AG08395 (cell line): ENCODE results near the gene RAB3D.
A peak's percentile ranks its signal among the peaks of the same experiment; 100 is the strongest.
"Not testable (repeated sequence)": the region's sequence is repeated elsewhere in the genome, so short reads cannot be mapped to it uniquely, and the experiment has no call there.

ENCODE experiments used
- DNase-seq: peaks from one replicate; pipeline ENCODE4 v3.0.0; 2012; ENCODE audit warnings: mixed read lengths, low spot score

Gene RAB3D, protein sequence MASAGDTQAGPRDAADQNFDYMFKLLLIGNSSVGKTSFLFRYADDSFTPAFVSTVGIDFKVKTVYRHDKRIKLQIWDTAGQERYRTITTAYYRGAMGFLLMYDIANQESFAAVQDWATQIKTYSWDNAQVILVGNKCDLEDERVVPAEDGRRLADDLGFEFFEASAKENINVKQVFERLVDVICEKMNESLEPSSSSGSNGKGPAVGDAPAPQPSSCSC

GRCh38 chr19:11339254-11340098 is at the start of gene RAB3D:
RAB3D (minus strand) TSS chr19:11339657; CDS start chr19:11337399, 2,258 bp downstream.
- peak; percentile 97 for DNase-seq

GRCh38 chr19:11387162-11388034 is 47.9 kb upstream of the RAB3D start:
- DNase-seq = no peak

DNA sequence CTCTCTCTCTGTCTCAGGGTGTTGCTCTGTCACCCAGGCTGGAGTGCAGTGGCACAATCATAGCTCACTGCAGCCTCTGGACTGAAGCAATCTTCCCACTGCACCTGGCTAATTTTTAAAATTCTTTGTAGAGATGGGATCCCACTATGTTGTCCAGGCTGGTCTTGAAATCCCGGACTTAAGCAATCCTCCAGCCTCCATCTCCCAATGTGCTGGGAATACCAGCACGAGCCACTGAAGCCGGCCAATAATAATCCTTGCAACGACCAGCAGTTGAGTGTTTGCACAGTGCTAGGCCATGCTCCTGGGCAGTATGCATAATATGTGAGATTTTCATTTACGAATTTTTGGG is 45.3 kb upstream of the RAB3D start:
- DNase-seq = no peak

GRCh38 chr19:11383706-11384048 is 44.2 kb upstream of the RAB3D start:
- DNase-seq = no peak

GRCh38 chr19:11382898-11383705 is 43.6 kb upstream of the RAB3D start:
- DNase-seq = peak; percentile 44

DNA sequence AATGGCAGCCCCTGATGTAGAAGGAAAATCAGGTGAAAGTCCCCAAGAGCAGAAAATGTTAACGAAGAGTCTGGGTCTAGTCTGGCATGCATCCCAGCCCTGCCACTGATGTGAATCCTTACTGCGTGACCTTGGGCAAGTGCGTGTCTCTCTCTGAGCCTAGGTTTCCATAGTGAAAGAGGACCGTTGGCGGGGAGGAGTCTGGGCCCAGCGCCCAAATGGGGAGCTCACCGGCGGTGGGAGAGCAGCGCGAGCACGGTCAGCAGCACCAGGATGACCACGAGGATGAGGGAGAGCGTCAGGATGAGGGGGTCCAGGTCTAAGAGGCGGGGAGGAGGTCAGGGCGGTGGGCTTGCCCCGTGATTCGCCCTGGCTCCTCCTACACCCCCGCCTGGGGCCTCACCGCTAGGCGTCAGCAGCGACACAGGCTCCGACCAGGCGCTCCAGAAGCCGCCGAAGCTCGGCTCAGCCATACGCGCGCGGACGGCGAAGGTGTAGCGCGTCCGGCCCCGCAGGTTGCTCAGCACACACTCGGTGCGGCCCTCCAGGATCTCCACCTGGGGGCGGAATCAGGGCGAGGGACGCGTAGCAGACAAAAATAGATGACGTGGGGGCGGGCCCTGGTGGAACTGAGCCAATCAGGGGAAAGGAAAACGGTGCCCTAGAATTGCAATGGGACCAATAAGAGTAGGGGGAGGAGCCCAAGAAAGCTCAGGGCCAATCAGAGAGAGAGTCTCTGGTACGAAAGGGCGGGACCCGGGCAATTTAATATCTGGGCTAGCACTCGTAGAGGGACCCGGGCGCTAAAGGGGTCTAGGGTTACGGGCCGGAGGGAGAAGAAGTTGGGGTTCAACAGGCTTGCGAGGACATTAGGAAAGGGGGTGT is 41.4 kb upstream of the RAB3D start:
- DNase-seq = peak; percentile 99

DNA sequence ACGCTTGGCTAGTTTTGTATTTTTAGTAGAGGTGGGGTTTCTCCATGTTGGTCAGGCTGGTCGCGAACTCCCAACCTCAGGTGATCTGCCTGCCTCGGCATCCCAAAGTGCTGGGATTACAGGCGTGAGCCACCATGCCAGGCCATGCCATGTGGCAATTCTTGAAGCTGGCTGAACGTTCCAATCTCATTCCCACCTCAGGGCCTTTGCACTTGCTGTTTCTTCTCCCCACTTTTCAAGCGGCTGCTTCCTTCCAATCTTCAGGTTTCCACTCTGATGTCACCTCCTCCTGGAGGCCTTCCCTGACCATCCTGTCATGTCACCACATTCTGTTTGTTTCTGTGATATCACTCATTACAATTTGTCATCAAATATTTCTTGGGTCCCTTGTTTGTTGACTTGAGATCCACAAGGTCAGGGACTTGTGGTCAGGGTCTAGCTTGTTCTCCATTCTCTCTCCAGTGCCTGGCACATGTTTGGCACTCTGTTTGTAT is 40.4 kb upstream of the RAB3D start:
- DNase-seq = no peak

- DNase-seq = not testable (repeated sequence)
Measured at GRCh38 chr19:11379269-11379845, 39.9 kb upstream of the RAB3D start.

DNA sequence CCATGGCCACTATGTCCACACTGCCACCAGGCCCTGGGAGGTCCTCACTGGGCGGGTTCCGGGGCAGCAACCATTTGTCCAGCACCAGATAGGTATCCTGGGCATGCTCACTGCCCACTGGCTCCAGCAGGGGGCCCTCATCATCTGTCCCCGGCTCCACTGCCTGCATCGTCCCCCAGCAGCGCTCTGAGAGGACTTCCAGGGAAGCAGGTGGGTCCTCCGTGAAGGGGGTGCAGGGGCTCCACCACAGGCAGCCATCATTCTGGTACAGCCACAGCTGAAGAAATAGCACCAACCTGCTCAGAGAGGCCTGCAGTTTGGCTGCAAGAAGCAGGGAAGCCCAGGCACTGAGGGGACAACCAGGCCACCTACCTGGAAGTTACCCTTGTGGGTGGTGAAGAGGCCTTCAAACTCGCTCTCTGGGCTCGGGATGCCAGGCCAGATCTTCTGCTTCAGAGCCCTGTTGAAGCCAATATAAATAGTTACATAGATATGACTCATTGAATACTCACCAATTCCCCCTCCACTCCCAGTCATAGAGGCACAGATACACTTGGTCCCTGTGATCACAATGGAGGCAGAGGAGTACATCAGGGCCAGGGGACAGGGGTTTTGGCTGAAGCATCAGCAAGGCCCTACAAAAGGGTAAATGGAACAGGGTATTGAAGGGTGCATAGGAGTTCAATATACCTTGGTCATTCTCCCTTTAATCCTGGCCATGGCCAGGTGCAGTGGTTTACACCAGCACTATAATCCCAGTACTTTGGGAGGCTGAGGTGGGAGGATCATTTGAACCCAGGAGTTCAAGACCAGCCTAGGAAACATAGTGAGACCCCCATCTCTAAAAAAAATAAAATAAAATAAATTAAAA is 39.1 kb upstream of the RAB3D start:
- DNase-seq = peak; percentile 83

DNA sequence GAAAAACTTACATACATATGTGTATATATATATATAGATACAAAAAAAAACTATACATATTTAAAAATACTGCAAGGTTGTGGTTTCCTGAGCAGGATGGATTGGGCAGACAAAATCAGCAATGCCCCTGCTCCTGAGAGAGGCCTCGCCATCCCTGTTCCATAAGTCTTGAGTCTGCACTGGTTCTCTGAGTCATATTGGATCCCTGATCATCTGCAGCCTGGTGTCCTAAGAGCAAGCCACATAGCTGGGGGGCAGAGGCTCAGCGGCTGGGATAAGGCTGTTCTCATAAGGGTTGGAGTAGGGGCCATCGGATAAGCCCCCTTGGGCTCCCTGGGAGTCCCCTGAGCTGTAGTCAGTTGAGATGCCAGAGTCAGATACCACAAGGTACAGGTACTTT is 38.3 kb upstream of the RAB3D start:
- DNase-seq = no peak

GRCh38 chr19:11377237-11377636 is 37.8 kb upstream of the RAB3D start:
- DNase-seq = peak; percentile 64

DNA sequence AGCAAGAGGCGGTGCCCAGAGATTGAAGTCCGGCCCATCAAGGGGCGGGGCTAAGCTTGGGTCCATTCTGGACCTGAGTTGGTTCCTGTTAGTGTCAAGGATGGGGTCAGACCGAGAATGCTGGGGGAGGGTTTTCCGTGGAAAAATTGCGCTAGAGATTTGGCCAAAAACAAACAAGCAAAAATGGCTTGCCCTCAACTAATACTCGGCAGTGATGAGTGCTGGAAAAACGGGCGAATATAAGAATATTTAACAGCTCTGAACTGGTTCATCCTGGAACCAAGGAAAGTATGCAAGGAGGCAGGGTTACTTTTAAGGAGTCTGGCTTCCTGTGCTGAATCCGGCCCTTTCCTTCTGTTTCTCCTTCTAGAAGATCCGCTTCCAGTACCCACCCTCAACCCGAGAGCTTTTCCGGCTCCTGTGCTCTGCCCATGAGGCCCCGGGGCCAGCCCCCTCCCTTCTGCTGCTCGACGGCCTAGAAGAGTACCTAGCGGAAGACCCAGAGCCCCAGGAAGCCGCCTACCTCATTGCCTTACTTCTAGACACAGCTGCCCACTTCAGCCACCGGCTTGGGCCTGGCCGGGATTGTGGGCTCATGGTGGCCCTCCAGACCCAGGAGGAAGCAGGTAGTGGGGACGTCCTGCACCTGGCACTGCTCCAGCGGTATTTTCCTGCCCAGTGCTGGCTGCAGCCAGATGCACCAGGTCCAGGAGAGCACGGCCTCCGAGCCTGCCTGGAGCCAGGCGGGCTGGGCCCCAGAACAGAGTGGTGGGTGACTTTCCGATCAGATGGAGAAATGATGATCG is 35.9 kb upstream of the RAB3D start:
- DNase-seq = no peak

- DNase-seq = peak; percentile 100
Measured at GRCh38 chr19:11374433-11375142, 35.1 kb upstream of the RAB3D start, which contains the start of gene SWSAP1. SWSAP1 (plus strand) TSS chr19:11374666; CDS start chr19:11374681, 15 bp downstream.

DNA sequence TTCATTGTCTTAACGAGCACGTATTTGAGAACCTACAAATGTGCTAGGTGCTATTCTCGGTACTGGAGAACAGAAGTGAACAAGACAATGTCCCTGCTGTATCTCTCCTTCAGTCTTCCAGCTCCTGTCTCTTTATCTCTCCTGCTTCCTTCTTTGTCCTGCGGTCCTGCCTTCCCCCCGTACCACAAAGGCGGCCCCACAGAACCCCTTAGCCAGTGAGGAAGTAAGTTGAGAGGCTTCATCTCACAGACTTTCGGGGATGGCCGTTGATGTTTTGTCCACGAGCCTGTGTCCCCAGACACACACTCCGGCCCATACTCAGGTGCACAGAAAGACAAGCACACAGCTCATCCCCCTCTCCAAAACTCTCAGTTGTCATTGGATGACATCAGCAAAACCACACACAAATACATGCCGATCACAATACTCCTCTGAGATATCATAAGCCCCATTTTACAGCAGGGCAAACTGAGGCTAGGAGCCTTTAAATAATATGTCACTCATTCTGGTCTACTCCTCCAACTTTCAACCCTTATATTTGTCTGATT is 34.5 kb upstream of the RAB3D start:
- DNase-seq = no peak

- DNase-seq = no peak
Measured at GRCh38 chr19:11373166-11373884, 33.9 kb upstream of the RAB3D start.

DNA sequence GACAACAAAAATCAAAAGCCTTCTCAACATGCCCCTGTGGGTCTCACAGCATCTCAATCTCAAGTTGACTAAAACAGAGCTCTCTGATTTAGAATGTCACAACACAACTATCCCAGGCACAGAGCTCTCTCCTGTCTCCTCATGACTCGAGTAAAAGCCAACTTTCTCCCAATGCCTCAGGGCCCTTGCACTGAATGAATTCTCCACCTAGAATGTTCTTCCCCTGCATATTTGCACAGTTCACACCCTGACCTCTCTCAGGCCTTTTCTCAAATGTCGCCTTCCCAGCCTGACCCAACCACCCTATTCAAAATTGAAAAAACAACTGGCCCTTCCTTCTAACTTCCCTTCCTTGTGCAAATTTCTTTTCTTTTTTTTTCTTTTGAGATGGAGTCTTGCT is 31.3 kb upstream of the RAB3D start:
- no peak for DNase-seq

GRCh38 chr19:11367528-11367927 is 28.1 kb upstream of the RAB3D start:
- DNase-seq = no peak
